Frontal cortex (tissue), 4 donors: ENCODE measurements around the gene EVC2. TPM values are rescaled to one million over a fixed set of nuclear protein-coding genes. Genes with fewer than 3 reads are reported as not detected.

ENCODE experiments used
- DNase-seq, 2 donors: peaks; one replicate each; pipeline ENCODE4 v3.0.0; 2012; ENCODE audit warnings: low spot score in 2 of 2
- FAIRE-seq: peaks from 2 replicates; lab custom pipeline; 2012; peaks lifted over from hg19 to GRCh38; lab: Jason Lieb, UNC
- total RNA-seq: library from RNA; depleted of rRNA; stranded (reverse); fragments of >200 nt; gene quantifications from one replicate; pipeline ENCODE4 v1.2.3, GENCODE V29; 2014
- donor health status: control.
- donor health status: control.
- donor health status: control.

The EVC2 gene
- total RNA-seq, 1 donor from 2014 or later = 2.0 TPM

DNA sequence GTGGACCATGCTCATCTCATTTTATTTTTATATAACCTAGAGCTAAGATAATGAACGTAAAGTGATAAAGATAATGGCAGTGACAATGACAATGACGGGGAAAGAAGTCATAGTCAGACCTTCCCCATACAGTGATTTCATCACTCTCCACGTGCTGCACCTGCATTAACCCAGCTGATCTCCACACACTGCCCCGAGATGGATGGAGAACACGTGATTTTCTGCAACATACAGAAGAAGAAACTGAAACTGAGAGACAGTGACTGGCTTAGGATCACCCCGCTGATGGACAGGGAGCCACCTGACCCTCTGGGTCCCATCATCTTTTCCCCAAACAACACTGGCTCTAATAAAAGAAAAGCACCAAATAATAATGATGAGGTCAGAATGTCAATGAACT, 22.0 kb downstream of the EVC2 start:
- no peak for FAIRE-seq
- no peak for DNase-seq

DNA sequence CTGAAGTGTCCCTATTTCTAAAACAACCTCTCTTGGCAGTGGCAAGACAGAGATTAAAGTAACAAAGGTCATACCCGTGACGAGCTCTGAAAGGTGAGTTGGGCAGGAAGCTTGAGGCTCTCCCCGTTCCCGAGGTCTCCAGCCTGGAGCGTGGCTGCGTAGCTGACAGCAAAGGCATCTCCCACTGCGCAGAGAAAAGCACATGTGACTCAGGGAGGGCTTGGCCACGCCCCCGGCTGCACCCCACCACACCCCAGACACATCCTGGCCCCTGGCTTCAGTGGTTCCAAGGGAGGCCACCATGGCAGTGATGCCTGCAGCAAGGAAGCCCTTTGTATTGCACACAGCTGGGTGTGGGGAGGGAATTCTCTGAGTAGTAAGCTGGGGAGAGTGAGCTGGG, 23.1 kb downstream of the EVC2 start:
- no peak for FAIRE-seq
- no peak for DNase-seq

DNA sequence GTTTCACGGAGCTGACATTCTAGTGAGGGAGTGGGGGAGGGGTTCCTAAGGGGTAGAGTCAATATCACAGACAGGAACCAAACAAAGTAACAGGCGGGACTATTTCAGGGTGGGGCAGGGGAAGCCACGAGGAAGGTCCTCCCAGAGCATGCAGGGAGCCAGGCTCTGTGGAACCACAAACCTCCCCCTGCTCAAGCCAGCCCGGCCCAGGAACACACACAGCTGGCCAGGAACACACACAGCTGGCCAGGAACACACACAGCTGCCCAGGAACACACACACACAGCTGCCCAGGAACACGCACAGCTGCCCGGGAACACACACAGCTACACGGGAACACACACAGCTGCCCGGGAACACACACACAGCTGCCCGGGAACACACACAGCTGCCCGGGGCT, 24.8 kb downstream of the EVC2 start:
- DNase-seq = no peak
- no peak for FAIRE-seq

DNA sequence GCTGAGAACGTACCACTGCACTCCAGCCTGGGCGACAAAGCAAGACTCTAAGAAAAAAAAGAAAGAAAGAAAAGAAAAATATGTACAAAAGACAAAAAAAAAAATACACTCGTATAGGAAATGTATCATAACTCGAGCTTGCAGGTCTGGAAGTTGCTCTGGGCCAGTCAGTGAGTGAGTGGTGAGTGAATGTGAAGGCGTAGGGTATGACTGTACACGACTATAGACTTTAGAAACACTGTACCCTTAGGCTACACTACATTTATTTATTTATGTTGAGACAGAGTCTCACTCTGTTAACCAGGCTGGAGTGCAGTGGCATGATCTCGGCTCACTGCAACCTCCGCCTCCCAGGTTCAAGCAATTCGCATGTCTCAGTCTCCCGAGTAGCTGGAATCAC, 29.4 kb downstream of the EVC2 start:
- DNase-seq (no peak), FAIRE-seq (no peak)

DNA sequence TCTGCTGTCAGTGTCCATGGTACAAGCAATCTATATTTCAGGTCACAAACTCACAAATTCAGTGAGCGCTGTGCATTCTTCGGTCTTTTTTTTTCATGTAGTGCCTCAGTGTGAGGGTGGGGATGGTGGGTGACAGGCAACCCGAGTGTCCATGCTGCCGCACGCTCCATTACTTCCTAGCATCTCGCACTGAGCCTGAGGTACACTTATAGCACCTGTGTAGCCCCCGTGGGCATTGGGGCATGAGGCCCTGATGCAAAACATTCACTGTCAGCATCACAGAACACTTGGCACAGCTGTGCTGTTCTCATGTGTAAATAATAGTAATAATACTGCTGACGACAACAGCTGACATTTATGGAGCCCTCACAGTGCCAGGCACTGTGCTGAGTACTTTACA, 31.6 kb downstream of the EVC2 start:
- no peak for DNase-seq
- FAIRE-seq = no peak

DNA sequence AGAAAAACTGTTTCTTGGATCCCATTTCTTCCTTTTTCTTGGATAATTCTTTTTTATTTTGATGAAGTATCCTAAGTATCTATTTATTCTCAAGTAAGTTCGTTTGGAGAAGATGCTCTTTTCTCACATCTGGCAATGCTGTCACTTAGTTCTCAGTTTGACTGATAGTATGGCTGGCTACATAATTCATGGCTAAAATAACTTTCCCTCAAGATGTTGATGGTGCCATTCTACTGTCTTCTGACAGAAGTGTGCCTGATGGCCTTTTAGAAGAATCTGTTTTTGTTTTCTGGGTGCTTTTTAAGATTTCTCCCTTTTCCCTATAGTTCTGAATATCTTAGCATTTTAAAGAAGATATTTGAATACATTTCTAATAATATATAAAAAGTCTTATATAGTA, 41.6 kb downstream of the EVC2 start:
- DNase-seq = no peak
- FAIRE-seq = no peak

DNA sequence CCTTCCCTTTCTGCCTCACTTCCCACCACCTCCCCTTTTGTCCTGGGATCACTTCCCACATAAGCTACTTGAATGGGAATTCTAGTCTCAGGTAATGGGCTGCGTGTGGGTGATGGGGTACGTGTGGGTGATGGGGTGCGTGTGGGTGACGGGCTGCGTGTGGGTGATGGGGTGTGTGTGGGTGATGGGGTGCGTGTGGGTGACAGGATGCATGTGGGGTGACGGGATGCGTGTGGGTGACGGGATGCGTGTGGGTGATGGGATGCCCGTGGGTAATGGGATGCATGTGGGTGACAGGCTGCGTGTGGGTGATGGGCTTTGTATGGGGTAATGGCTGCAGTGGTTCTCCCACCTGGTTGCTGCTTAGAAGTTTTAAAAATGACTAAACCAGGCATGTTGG, 43.6 kb downstream of the EVC2 start:
- DNase-seq (no peak), FAIRE-seq (no peak)

DNA sequence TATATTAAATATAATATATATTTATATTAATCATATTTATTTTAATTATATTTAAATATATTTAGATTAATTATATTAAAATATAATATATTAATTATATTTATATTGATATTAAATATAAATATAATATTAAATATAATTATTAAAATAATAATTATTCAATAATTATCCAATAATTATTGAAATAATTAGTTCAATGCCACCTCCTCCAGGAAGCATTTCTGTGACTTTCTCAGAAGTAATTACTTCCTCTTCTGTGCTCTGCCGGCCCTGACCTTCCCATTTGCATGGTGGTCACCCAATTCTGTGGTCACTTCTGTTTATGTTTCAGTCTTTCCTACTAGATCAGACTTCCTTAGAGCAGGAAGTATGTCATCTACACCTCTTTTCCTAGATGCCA, 45.8 kb downstream of the EVC2 start:
- FAIRE-seq = no peak
- DNase-seq = no peak

DNA sequence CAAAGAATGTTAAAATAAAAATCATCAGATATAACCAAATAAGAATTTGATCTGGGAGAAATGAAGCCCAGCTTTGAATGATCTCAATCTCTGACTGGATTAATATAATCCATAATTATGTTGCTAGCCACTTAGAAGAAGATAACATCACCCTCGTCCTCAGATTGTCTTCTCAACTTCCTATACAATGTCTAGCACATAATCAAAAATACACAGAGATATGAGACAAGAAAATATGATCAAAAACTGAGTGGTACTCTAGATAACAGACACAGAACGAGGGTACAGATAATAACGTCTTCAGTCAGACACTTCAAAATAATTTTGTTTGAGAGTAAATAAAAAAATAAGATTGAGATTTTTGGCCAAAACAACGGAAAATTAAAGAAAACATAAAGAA, 47.1 kb downstream of the EVC2 start:
- FAIRE-seq (no peak), DNase-seq (no peak)

DNA sequence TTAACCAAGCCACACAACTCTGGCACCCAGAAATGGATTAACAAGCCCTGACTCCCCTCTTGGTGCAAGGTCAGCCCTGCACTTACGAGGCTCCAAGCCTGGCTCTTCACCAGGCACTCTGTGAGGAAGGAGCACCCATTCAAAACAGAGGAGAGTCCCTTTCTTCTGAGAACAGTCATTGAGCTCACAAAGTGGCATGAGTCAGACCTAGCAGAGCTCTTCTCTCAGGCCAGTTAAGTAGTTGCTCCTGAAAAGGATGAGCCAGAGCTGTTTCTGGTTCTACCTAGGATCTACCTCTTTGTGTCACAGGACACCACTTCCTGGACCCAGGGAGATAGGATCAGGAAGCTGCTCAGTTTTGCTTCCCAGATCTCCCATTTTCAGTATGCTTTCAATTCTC, 48.2 kb downstream of the EVC2 start:
- FAIRE-seq = no peak
- DNase-seq = no peak

DNA sequence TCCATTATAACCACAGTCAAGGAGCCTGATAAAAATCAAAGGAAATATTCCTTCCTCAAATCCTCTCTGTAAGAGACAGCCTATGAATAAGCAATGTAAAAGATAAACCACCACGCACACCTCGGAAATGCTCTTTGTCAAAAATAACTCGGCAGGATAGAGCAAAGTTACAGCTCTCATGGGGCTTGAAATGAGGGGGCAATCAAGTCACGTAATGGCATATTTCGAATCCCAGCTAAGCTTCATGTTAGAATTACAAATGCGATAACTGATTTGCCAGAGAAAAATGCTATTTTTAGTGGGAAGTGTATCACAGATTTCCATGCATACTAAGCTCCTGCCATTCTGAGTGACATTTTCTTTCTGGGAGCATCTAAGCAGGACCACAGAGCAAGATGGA, 49.4 kb downstream of the EVC2 start:
- no peak for FAIRE-seq
- no peak for DNase-seq

DNA sequence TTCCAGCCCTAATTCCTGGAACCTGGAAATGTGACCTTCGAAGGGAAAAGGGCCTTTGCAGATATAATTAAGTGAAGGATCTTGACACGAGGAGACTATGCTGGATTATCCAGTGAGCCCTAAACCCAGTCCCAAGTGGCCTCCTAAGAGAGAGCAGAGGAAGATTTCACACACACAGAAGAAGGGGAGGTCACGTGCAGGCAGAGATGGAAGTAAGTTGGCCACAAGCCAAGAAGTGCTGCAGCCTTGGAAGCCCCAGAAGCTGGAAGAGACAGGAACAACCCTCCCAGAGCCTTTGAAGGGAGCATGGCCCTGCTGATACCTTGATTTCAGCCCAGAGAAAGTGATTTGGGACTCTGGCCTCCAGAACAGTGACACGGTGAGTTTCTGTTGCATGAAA, 51.9 kb downstream of the EVC2 start:
- FAIRE-seq (no peak), DNase-seq (no peak)

DNA sequence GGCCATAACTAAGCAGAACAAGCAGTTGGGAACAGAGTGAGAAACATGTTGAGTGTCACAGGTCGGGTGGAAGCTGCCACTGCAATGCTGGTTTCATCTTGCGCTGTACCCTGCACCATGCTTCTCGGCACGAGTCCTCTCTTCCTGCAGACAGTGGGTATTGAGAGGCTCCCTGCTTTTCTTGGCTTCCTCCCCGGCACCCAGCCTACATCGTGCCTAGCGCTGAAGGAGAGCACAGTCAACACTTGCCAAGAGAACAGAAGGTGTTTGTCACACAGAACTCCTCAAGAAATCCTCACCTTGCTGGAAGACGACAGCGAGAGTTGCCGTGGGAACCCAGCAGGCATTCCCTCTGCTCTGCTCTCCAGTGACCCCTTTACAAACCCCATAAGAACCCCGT, 53.6 kb downstream of the EVC2 start:
- FAIRE-seq = no peak
- peak in 1 of 2 donors; percentile 24 for DNase-seq

DNA sequence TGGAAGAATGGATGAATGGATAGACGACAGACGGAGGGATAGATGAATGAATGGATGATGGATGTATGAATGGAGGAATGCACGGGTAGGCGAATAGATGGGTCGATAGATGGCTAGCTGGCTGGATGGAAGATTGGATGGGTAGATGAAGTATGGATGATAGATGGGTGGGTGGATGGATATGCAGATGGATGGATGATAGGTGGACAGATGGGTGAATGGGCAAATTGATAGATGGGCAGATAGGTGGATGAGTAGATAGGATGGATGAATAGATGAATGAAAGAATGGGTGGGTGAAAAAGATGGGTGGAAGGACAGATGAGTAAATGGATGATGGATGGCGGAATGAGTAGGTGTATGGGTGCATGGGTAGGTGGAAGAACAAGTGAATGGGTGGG, 57.3 kb downstream of the EVC2 start:
- DNase-seq (no peak), FAIRE-seq (no peak)

DNA sequence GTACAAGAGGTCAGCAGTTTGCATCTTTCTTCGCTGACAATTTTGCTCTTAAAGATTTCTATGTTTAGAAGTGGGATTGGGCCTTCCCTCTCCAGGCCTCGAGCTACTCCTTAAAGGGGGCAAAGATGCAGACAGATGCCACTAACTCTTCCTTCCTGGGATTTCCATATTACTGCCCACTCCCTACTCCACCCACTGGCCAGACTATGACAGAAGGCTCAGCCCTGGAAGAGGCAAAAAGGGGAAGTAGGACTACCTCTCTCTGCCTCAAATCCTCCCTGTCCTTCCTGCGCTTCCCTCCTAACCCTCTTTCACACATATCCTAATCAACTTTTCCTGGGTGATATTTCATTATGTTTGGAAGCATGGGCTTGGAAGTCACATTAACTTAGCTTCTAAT, 58.3 kb downstream of the EVC2 start:
- DNase-seq = no peak
- FAIRE-seq = no peak

DNA sequence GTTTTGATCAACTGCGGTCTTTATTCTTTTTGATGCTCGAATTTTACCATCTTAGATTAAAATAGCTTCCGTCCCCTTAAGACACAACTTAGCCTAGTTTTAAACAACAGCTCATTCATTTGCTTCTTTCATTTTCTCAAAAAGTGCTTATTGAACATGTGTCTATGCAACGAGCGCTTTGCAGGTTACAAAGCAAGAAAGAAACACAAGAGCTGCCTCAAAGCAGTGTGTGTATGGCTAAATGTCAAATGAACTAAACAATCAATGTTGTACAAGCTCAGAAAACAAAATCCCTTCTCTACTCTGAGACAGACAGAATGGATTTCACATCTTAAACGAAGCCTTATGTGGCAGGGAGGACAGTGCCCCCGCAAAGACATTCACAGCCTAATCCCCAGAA, 61.0 kb downstream of the EVC2 start:
- DNase-seq = no peak
- FAIRE-seq = no peak

DNA sequence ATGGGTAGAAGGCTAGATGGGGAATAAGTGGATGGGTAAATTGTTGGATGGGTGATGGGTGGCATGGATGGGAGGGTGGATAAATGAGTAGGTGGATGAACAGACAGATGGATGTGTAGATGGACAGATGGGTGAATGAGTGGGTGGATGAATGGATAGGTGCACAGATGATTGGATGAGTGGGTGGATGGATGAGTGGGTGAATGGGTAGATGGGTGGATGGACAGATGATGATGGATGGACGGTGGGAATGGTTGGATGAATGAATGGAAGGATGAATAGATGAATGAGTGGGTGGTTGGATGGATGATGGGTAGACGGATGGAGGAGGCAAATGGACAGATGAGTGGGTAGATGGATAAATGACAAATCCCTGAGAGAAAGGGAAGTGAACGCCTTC, 68.3 kb downstream of the EVC2 start:
- DNase-seq (no peak), FAIRE-seq (no peak)

DNA sequence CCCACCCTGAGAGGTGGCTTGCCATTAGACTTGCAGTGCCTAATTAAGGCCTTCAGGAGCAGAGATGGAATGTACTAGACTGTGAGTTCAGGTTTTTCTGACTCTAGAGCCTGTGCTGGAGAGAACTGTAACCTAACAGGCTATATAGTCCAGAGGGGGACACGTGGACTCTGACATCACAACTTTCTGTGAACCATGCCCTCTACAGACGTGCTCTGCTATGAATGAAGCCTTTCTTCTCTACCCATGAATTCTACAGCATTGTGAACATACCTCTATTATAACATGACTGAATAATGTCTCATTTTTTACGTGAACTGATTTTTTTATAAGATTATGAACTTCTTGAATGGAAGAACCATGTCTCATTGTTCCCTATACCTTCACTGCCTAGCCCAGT, 68.8 kb downstream of the EVC2 start:
- no peak for FAIRE-seq
- DNase-seq = no peak

DNA sequence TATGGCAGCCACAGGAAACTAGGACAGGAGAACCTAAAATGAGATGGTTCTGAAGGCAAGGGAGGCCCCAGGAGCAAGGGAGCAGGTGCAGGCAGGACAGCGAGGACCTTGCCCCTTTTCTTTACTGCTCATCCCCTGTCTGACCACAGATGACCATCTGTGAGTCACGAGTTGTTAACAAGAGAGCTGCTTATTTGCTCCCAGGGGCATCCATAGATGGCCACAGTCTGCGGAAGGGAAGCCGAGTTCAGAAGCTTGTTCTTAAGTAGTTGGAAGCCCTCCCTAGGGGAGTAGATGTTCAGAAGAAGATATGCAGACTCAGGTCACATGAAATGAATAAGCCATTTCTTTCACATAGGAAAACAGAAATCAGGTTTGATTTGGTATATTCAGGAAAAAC, 69.4 kb downstream of the EVC2 start:
- DNase-seq = no peak
- no peak for FAIRE-seq

DNA sequence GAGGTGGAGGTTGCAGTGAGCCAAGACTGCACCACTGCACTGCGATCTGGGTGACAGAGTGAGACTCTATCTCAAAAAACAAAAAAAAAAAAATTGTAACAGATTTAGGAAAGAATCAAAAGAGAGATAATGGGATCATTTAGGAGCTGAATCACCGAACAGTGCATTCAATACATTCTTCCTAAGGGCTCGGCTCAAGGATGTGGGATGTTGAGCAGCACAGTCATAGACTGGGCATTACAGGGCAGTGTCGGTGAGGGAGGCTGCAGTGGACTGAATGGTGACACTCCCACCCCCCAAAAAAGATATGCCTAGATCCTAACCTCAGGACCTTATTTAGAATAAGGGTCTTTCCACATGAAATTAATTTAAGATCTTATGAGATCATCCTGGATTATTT, 70.0 kb downstream of the EVC2 start:
- DNase-seq = no peak
- no peak for FAIRE-seq

DNA sequence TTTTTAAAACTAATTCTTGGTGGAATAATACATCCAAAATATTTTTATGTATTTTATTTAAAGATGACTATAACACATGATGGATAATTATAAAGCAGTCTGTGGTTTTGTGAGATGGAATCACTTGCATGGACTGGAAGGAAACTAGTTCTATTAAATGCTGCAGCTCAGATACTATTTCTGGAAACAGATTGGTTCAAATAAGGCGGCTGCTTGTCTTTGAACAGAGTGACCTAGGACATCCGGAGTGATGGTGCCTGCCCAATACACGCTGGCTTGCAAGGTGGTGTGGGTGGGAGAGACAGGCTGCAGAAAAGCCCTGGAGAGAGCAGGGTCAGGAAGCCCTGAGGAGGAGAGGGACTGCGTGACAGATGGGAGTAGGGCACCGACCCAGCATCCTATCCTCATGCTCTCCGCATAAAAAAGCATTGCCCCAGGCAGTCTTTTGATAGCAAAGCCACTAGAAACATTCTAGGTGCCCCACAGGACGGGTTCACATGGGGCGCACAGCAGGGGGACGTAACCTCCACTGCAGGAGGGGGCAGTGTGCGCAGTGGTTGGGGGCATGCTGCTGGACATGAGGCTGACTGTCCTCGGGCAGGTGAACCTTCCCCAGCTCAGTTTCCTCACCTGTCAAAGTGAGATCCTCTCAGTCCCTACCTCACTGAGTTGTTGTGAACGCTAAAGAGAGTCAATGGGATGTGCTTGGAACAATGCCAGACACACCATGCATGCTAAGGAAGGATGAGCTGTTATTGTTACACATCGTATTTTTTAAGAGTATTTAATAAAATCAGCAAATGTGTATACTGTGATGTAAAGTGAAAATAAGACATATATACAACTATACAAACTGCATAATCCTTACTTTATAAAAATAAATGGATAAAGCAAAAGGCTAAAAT, 71.3 kb downstream of the EVC2 start:
- FAIRE-seq = no peak
- DNase-seq = no peak

DNA sequence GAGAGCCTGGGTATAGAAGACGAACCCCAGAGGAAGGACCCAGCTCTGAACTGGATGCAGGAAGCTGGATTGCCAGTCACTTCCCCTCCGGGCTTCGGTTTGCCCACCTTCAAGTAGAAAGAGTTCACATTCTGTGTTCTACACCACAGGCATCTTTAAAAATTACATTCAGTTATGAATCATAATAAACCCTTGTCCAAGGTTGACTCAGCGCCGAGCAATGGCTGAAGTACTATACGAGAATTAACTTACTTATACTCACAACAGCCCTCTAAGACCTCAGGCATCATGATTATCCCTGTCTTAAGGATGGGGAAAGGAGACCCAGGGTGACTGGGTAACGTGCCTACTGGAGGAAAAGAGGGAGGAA, 72.5 kb downstream of the EVC2 start:
- no peak for DNase-seq

More for the DNA sequence above, 72.5 kb downstream of the EVC2 start:
- FAIRE-seq = no peak
